K562 (cell line): Measurements from ENCODE around the gene IPP. TPM values are rescaled to one million over a fixed set of nuclear protein-coding genes. Genes with fewer than 3 reads are reported as not detected.

Experiments
- CEBPB ChIP-seq: fragments of 450-650 bp; IDR thresholded peaks from 2 replicates; pipeline ENCODE4 v1.6.1; 2016; ENCODE audit warnings: missing genetic modification characterization, missing compliant biosample characterization
- MEF2A ChIP-seq: IDR thresholded peaks from 2 replicates; pipeline ENCODE4 v1.6.1; 2011; ENCODE audit warnings: low read depth, mild to moderate bottlenecking, low read length, moderate library complexity; ENCODE audit not compliant: control insufficient read depth
- NR2C1 ChIP-seq, 2 experiments: fragments of 450-650 bp; IDR thresholded peaks; 2 replicates each; pipeline ENCODE4 v1.6.1; 2017; ENCODE audit warnings: mild to moderate bottlenecking in 2 of 2, antibody characterized with exemption in 1 of 2, inconsistent platforms in 1 of 2, missing compliant biosample characterization in 1 of 2, missing genetic modification characterization in 1 of 2
- POLR2H ChIP-seq: IDR thresholded peaks from 2 replicates; pipeline ENCODE4 v1.6.1; 2016; ENCODE audit warnings: missing genetic modification characterization, low read depth, mild to moderate bottlenecking, control low read depth, missing compliant biosample characterization, moderate library complexity
- TAF9B ChIP-seq: fragments of 450-650 bp; IDR thresholded peaks from 2 replicates; pipeline ENCODE4 v1.6.1; 2018; ENCODE audit warnings: mild to moderate bottlenecking; ENCODE audit not compliant: partially characterized antibody
- TAL1 ChIP-seq: fragments of 450-650 bp; IDR thresholded peaks from 2 replicates; pipeline ENCODE4 v1.6.1; 2016; ENCODE audit warnings: mild to moderate bottlenecking
- THRAP3 ChIP-seq: fragments of 450-650 bp; IDR thresholded peaks from 2 replicates; pipeline ENCODE4 v1.6.1; 2016; ENCODE audit warnings: mild to moderate bottlenecking, inconsistent platforms, borderline replicate concordance
- ZBTB40 ChIP-seq, 2 experiments: fragments of 450-650 bp in 1 of 2; sonication (generic) in 1 of 2; formaldehyde crosslinking in 1 of 2; IDR thresholded peaks; 2 replicates each; pipeline versions ENCODE4 v1.7.1 to v1.9.0; 2016 to 2022; ENCODE audit warnings: inconsistent platforms in 1 of 2, mild to moderate bottlenecking in 1 of 2, missing genetic modification reagents in 1 of 2
- polyA plus RNA-seq, 8 experiments: library from polyadenylated mRNA; depleted of rRNA in 4 of 8; stranded (reverse) in 5 of 8; unstranded in 3 of 8; fragments of >200 nt; fragmentation: Nextera tagmentation in 2 of 8; fragmentation: Illumina TruSeq in 1 of 8; extraction: Ambion mirVana in 2 of 8; extraction: Trizol in 1 of 8; gene quantifications; 2 replicates each; pipeline versions ENCODE4 v1.2.1 to v1.2.3, GENCODE V29; 2011 to 2014; ENCODE audit warnings: inconsistent platforms in 1 of 8, missing spikeins in 1 of 8
- total RNA-seq, 7 experiments: library from RNA; depleted of rRNA in 6 of 7; stranded (reverse); fragments of >200 nt in 6 of 7; fragmentation: Illumina TruSeq in 2 of 7; extraction: Trizol in 2 of 7; gene quantifications; 2 replicates each; pipeline versions ENCODE4 v1.2.1 to v1.2.3, GENCODE V29; 2011 to 2021; ENCODE audit warnings: low replicate concordance in 1 of 7

The IPP gene
- total and polyA plus RNA-seq, 9 of the 15 experiments (the other 6 are each of a cell fraction or from before 2014, with no cell fraction given), result 6.9 to 15.1 (median 9.7) TPM

DNA sequence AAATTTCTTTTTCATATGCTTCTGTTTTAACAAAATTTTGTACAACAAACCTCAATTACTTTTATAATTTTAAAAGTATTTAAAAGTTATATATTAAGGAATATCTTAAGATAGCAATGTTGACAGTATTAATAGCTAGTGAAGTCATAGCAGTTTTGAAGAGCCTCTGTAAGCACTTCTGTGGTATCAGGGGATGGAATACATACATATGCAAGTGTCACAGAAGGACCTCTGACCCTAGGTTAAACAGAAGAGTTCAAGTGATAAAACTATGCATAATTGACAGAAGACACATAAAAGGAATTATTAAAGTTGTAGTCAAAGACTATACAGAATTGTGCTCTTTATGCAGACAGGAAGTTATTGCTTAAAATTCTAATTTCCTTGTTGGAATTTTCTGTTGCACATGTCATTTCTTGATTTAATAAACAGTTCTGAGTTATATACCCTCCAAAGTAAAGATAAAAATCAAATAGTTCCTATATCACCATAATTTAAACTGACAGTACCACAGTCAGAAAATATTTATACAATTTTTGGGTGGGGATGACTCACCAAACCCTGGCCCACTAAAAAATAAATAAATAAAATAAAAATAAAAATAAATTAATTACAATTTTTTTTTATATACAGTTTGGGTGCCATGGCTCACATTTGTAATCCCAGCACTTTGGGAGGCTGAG lies 27.1 kb downstream of the IPP start (continued):
- TF ChIP-seq POLR2H (tag) (no peak; the same call in 1 of the 2 replicates), ZBTB40 (IDR thresholded peaks at IDR 0.05) (peak; percentile 37; the same call in 1 of the 2 replicates), ZBTB40 (CRISPR knock-in tag; IDR thresholded peaks at IDR 0.05) (no peak), CEBPB (no peak), TAL1 (peak; percentile 17; the same call in 1 of the 2 replicates), THRAP3 (no peak), TAF9B (no peak), MEF2A (peak; percentile 36; the same call in 1 of the 2 replicates), NR2C1 (IDR thresholded peaks at IDR 0.05) (peak; percentile 73), NR2C1 (tag; IDR thresholded peaks at IDR 0.05) (peak; percentile 81)
